ENCODE measurements around the gene ST3GAL2.
"Not testable (repeated sequence)": the region's sequence is repeated elsewhere in the genome, so short reads cannot be mapped to it uniquely, and the experiment has no call there.

The ST3GAL2 gene

GRCh38 chr16:70392606-70393005 is 46.3 kb downstream of the ST3GAL2 start:
- Histone ChIP-seq H3K9me3 (replicated peaks in 1 of 11) (no peaks in the 10 kb centered on the region), H3K36me3 (peaks cover 46 to 84% (median 64%) of the 10 kb centered on the region in 11 experiments), H4K20me1 (peaks cover 5 to 81% (median 21%) of the 10 kb centered on the region in 11 experiments; a peak in 16 of 22 replicates), H3K27ac (no peak overlapping the region), H3K4me2 (peak overlapping the region in 5 of 11 experiments; percentile 2 to 47 (median 21); a peak in 6 of 22 replicates), H3K4me3 (no peak overlapping the region), H3K4me1 (peaks cover 0 to 18% (median 10%) of the 10 kb centered on the region in 10 experiments; a peak in 14 of 20 replicates), H3K9ac (no peak overlapping the region), H3K27me3 (peaks cover 0 to under 1% (median 0%) of the 10 kb centered on the region in 11 experiments; a peak in 2 of 22 replicates)
- no peak for TF ChIP-seq Cebpa-rat (IDR thresholded peaks at IDR 0.05)

- no peak overlapping the region for H3K4me3 ChIP-seq
- no peaks in the 10 kb centered on the region for H3K9me3 ChIP-seq (replicated peaks in 1 of 11)
- peaks cover 51 to 86% (median 68%) of the 10 kb centered on the region in 11 experiments for H3K36me3 ChIP-seq
- no peak for TF ChIP-seq Cebpa-rat (IDR thresholded peaks at IDR 0.05)
- no peak overlapping the region for H3K27ac ChIP-seq
- no peak overlapping the region for H3K9ac ChIP-seq
- peaks cover 0 to 18% (median 10%) of the 10 kb centered on the region in 10 experiments; a peak in 14 of 20 replicates for H3K4me1 ChIP-seq
- H3K4me2 ChIP-seq, result peak overlapping the region in 6 of 11 experiments; percentile 2 to 47 (median 13); a peak in 6 of 22 replicates
- no peaks in the 10 kb centered on the region; a peak in 1 of 22 replicates for H3K27me3 ChIP-seq
- H4K20me1 ChIP-seq, result peaks cover 5 to 75% (median 21%) of the 10 kb centered on the region in 11 experiments; a peak in 16 of 22 replicates
Observed at GRCh38 chr16:70391881-70392481, 46.9 kb downstream of the ST3GAL2 start.

- H3K4me3 ChIP-seq, result no peak overlapping the region
- peaks cover 3 to 70% (median 20%) of the 10 kb centered on the region in 11 experiments; a peak in 16 of 22 replicates for H4K20me1 ChIP-seq
- 0 out of 22 replicates have a peak overlapping the region, but pooled peaks of 2 of the 11 experiments have one; percentile 2 to 3 for H3K4me2 ChIP-seq
- H3K9me3 ChIP-seq (replicated peaks in 1 of 11), result no peaks in the 10 kb centered on the region
- H3K4me1 ChIP-seq, result peaks cover 0 to 18% (median 10%) of the 10 kb centered on the region in 10 experiments; a peak in 14 of 20 replicates
- H3K9ac ChIP-seq, result peak overlapping the region in 1 of 11 experiments; percentile 5; a peak in 1 of 22 replicates
- no peak overlapping the region; a peak in 1 of 22 replicates for H3K27ac ChIP-seq
- no peaks in the 10 kb centered on the region for H3K27me3 ChIP-seq
- peaks cover 55 to 89% (median 73%) of the 10 kb centered on the region in 11 experiments for H3K36me3 ChIP-seq
- TF ChIP-seq Cebpa-rat (IDR thresholded peaks at IDR 0.05), result no peak
Observed at GRCh38 chr16:70391446-70391845, 47.5 kb downstream of the ST3GAL2 start.

GRCh38 chr16:70390774-70391173 is 48.1 kb downstream of the ST3GAL2 start:
- Histone ChIP-seq H3K9ac (peak overlapping the region in 1 of 11 experiments; percentile 14; a peak in 1 of 22 replicates), H3K36me3 (peaks cover 51 to 92% (median 78%) of the 10 kb centered on the region in 11 experiments), H3K4me2 (no peak overlapping the region), H3K9me3 (replicated peaks in 1 of 11) (no peaks in the 10 kb centered on the region), H3K4me3 (no peak overlapping the region), H3K27me3 (no peaks in the 10 kb centered on the region), H4K20me1 (peaks cover 0 to 63% (median 17%) of the 10 kb centered on the region in 11 experiments; a peak in 16 of 22 replicates), H3K27ac (no peak overlapping the region; a peak in 1 of 22 replicates), H3K4me1 (peaks cover 0 to 18% (median 9%) of the 10 kb centered on the region in 10 experiments; a peak in 14 of 20 replicates)
- no peak for TF ChIP-seq Cebpa-rat (IDR thresholded peaks at IDR 0.05)

- H3K27ac ChIP-seq, result no peak overlapping the region
- H3K4me2 ChIP-seq, result no peak overlapping the region
- no peak for TF ChIP-seq Cebpa-rat (IDR thresholded peaks at IDR 0.05)
- peaks cover 33 to 95% (median 71%) of the 10 kb centered on the region in 11 experiments for H3K36me3 ChIP-seq
- no peaks in the 10 kb centered on the region for H3K27me3 ChIP-seq
- H3K4me3 ChIP-seq, result no peak overlapping the region
- peaks cover 0 to 37% (median 0%) of the 10 kb centered on the region in 11 experiments; a peak in 9 of 22 replicates for H4K20me1 ChIP-seq
- H3K4me1 ChIP-seq, result peaks cover 0 to 18% (median 9%) of the 10 kb centered on the region in 10 experiments; a peak in 14 of 20 replicates
- H3K9ac ChIP-seq, result no peak overlapping the region
- H3K9me3 ChIP-seq (replicated peaks in 1 of 11), result no peaks in the 10 kb centered on the region
Observed at GRCh38 chr16:70388006-70388680, 50.8 kb downstream of the ST3GAL2 start.

- not testable (repeated sequence) for H3K9ac ChIP-seq; H3K4me2 ChIP-seq; H3K27ac ChIP-seq; H3K4me3 ChIP-seq; H3K27me3 ChIP-seq; H3K9me3 ChIP-seq (replicated peaks in 1 of 11)
- Histone ChIP-seq H4K20me1 (peaks cover 0 to 22% (median 0%) of the 10 kb centered on the region in 11 experiments; a peak in 4 of 22 replicates), H3K36me3 (peaks cover 40 to 89% (median 67%) of the 10 kb centered on the region in 11 experiments), H3K4me1 (peaks cover 6 to 13% (median 8%) of the 10 kb centered on the region in 10 experiments; a peak in 16 of 20 replicates)
Observed at GRCh38 chr16:70386289-70386986, 52.5 kb downstream of the ST3GAL2 start.

GRCh38 chr16:70383421-70383960 is 55.4 kb downstream of the ST3GAL2 start:
- TF ChIP-seq Cebpa-rat (IDR thresholded peaks at IDR 0.05), result no peak
- Histone ChIP-seq H3K4me1 (peaks cover 21 to 38% (median 24%) of the 10 kb centered on the region in 10 experiments), H3K9me3 (replicated peaks in 1 of 11) (no peaks in the 10 kb centered on the region), H3K27me3 (no peaks in the 10 kb centered on the region), H3K27ac (no peak overlapping the region), H4K20me1 (peaks cover 0 to 19% (median 13%) of the 10 kb centered on the region in 11 experiments; a peak in 10 of 22 replicates), H3K4me3 (no peak overlapping the region), H3K9ac (no peak overlapping the region), H3K4me2 (no peak overlapping the region), H3K36me3 (peaks cover 39 to 74% (median 57%) of the 10 kb centered on the region in 11 experiments)

GRCh38 chr16:70381604-70382342 is 57.1 kb downstream of the ST3GAL2 start:
- TF ChIP-seq Cebpa-rat (IDR thresholded peaks at IDR 0.05), result no peak
- Histone ChIP-seq H3K4me2 (peak overlapping the region; percentile 84 to 100 (median 96)), H3K27me3 (no peaks in the 10 kb centered on the region), H4K20me1 (peaks cover 0 to 31% (median 15%) of the 10 kb centered on the region in 11 experiments; a peak in 12 of 22 replicates), H3K27ac (peak overlapping the region in 10 of 11 experiments; percentile 9 to 95 (median 90); a peak in 19 of 22 replicates), H3K9ac (peak overlapping the region; percentile 52 to 95 (median 88)), H3K36me3 (peaks cover 21 to 74% (median 56%) of the 10 kb centered on the region in 11 experiments), H3K4me1 (peaks cover 23 to 44% (median 28%) of the 10 kb centered on the region in 10 experiments), H3K9me3 (replicated peaks in 1 of 11) (no peaks in the 10 kb centered on the region), H3K4me3 (peak overlapping the region; percentile 72 to 84 (median 77))

Data from BLaER1 treated with 17β-estradiol and CSF1 and Interleukin-3, amounts not matched to agents 10 nM and 100 nM (cell line).